Adrenal gland (tissue), 12 donors: ENCODE measurements around the gene CMTM1. TPM values are rescaled to one million over a fixed set of nuclear protein-coding genes. Genes with fewer than 3 reads are reported as not detected.

Experiments
- DNase-seq, 7 donors: peaks; one replicate each; pipeline ENCODE4 v3.0.0-alpha.2; 2019 to 2020
- H3K27ac ChIP-seq, 5 donors: fragments of 200-600 bp; sonication (generic) in 4 of 5; 1 replicate in 3 of 5; 2 replicates in 2 of 5; pipeline versions ENCODE4 v1.5.1 to v1.8.0; 2016 to 2020; ENCODE audit warnings: mild to moderate bottlenecking in 1 of 5
- H3K27me3 ChIP-seq: fragments of 200-600 bp; 2 replicates; pipeline ENCODE4 v1.8.0; 2021
- H3K36me3 ChIP-seq, 2 donors: fragments of 200-600 bp; replicated peaks in 1 of 2; 1 replicate in 1 of 2; 2 replicates in 1 of 2; pipeline versions ENCODE4 v1.5.1 to v1.8.0; 2018 to 2022
- H3K4me1 ChIP-seq, 2 donors: fragments of 200-600 bp; replicated peaks in 1 of 2; 1 replicate in 1 of 2; 2 replicates in 1 of 2; pipeline versions ENCODE4 v1.5.1 to v1.8.0; 2018 to 2021
- H3K4me3 ChIP-seq, 4 donors: fragments of 200-600 bp; sonication (generic) in 3 of 4; one replicate each; pipeline ENCODE4 v1.5.1; 2016 to 2018
- H3K9me3 ChIP-seq, 3 donors: fragments of 200-600 bp; sonication (generic) in 1 of 3; replicated peaks in 1 of 3; 1 replicate in 2 of 3; 2 replicates in 1 of 3; pipeline versions ENCODE4 v1.5.1 to v1.8.0; 2016 to 2021
- POLR2A ChIP-seq, 2 donors: fragments of 450-650 bp; IDR thresholded peaks; one replicate each; pipeline ENCODE4 v1.6.1; 2017; ENCODE audit warnings: antibody characterized with exemption in 2 of 2, mild to moderate bottlenecking in 2 of 2, moderate library complexity in 1 of 2
- WGBS, 4 donors: extraction: QIAGEN DNeasy Blood & Tissue Kit in 2 of 4; methylation state at CpG; one replicate each; pipeline versions ENCODE4 v1.1.5 to v1.1.7; 2013 to 2017; 5-methylcytosine and 5-hydroxymethylcytosine counted together
- intact Hi-C, 2 donors: fragments of 100-400 bp; cut with DNase I; formaldehyde crosslinking; loops; one replicate each; pipeline versions ENCODE4 v1.14.1 to v1.15.0; 2022 to 2023
- polyA plus RNA-seq, 3 donors: library from polyadenylated mRNA; stranded (reverse); fragments of 200-250 nt in 2 of 3; fragments of 350-450 nt in 1 of 3; fragmentation: Illumina TruSeq in 1 of 3; extraction: RNeasy Lipid Tissue Mini Kit (QIAGEN cat#74804) in 1 of 3; gene quantifications; one replicate each; pipeline ENCODE4 v1.2.3, GENCODE V29; 2013 to 2014
- total RNA-seq, 9 donors: library from RNA; depleted of rRNA in 4 of 9; stranded (reverse); fragments of >200 nt in 4 of 9; fragments of 120-200 nt in 1 of 9; fragmentation: NEBNext Ultra II Directional in 1 of 9; extraction: Animal tissue kit (Norgen Biotek cat#: 25700) in 1 of 9; gene quantifications; one replicate each; pipeline versions ENCODE4 v1.1.0 to v1.2.4, GENCODE V29; 2013 to 2023
- TF ChIP-seq, protein P1 (sequence below), 6 experiments: fragments of 450-650 bp in 4 of 6; fragments of 200-600 bp in 2 of 6; sonication (generic) in 1 of 6; IDR thresholded peaks; 1 replicate in 5 of 6; 2 replicates in 1 of 6; pipeline versions ENCODE4 v1.5.1 to v1.8.0; 2016 to 2021; ENCODE audit warnings: antibody characterized with exemption in 6 of 6, mild to moderate bottlenecking in 2 of 6, moderate library complexity in 1 of 6
- donor health status: healthy with polysubstance abuse.
- donor health status: Bipolar disorder and iron deficiency.
- donor health status: DM: yes; HTN: yes; CAD: no.
- donor health status: DM: no; HTN: no; CAD: no.
- donor health status: DM: no; HTN: no; CAD: no.
- donor health status: DM: yes; HTN: yes; CAD: no.

CMTM1 gene
- total and polyA plus RNA-seq, 12 donors, result 0.34 to 9.1 (median 2.7) TPM; not detected in 1

GRCh38 chr16:66599726-66600125 lies 33.5 kb downstream of the CMTM1 start:
- intact Hi-C loops, result loop anchor here (5.0 to 10.0 kb wide), 7 partner anchors 47 to 265 kb away; partner anchors contain the start of genes CKLF (in 1 of the 2) and TK2 (in 1 of the 2)
- Histone ChIP-seq H3K9me3 (no peaks in the 10 kb centered on the region), H3K27me3 (no peaks in the 10 kb centered on the region), H3K27ac (no peak overlapping the region), H3K4me1 (peaks cover 0 to 5% of the 10 kb centered on the region in 2 donors), H3K36me3 (no peaks in the 10 kb centered on the region), H3K4me3 (no peak overlapping the region)
- WGBS, 4 donors, result 83 to 93% (median 89%) methylated on average over 4 of the region's 4 CpGs
- DNase-seq, result no peak
- no peak for TF ChIP-seq POLR2A (IDR thresholded peaks at IDR 0.05)
- TF ChIP-seq, protein P1, sequence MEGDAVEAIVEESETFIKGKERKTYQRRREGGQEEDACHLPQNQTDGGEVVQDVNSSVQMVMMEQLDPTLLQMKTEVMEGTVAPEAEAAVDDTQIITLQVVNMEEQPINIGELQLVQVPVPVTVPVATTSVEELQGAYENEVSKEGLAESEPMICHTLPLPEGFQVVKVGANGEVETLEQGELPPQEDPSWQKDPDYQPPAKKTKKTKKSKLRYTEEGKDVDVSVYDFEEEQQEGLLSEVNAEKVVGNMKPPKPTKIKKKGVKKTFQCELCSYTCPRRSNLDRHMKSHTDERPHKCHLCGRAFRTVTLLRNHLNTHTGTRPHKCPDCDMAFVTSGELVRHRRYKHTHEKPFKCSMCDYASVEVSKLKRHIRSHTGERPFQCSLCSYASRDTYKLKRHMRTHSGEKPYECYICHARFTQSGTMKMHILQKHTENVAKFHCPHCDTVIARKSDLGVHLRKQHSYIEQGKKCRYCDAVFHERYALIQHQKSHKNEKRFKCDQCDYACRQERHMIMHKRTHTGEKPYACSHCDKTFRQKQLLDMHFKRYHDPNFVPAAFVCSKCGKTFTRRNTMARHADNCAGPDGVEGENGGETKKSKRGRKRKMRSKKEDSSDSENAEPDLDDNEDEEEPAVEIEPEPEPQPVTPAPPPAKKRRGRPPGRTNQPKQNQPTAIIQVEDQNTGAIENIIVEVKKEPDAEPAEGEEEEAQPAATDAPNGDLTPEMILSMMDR (IDR thresholded peaks at IDR 0.05), result no peak

DNA sequence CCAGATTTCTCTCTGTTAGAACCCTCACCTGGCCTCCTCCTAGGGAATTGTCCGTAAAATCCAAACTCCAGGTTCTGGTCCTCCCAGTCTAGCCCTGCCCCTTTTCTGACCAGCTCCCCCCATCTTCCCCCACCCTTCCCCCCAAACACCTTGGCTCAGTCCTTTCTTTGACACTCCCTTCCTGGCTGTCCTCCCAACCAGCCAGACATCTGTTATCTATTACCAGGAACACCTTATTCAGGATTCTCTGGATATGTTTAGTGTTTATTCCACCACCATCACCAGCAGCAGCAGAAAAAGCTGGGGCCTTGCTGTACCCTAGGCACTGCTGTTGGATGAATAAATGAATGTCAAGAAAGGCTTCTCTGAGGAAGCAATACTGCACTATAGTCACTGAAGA lies 34.2 kb downstream of the CMTM1 start:
- DNase-seq, result no peak

DNA sequence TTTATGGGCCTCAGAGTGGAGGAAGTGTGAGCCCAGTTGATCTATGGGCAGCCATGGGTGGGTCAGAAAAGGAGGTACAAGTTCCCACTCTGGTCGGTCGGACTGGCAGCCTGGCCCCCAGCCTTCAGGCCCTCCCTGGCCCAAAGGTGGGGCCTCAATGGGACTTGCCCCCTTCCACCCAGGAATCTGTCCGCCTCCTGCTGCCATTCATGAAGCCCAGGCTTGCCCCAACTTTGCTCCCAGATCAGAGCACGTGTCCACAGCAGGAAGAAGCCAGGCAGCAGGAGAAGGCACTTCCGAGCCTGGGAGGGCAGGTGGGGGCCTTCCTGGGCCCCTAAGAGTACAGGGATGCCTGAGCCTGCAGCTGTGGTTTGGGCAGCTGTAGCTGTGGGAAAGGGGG lies 35.2 kb downstream of the CMTM1 start:
- no peak for DNase-seq
- no peaks in the 10 kb centered on the region for H3K27me3 ChIP-seq
- TF ChIP-seq POLR2A (IDR thresholded peaks at IDR 0.05), result no peak
- TF ChIP-seq, protein P1 (IDR thresholded peaks at IDR 0.05), result no peak
- 92 to 100% (median 97%) methylated on average over 1 to 5 of the region's 5 CpGs for WGBS, 4 donors
- peaks cover 0 to 5% of the 10 kb centered on the region in 2 donors for H3K4me1 ChIP-seq
- no peak overlapping the region for H3K4me3 ChIP-seq
- no peaks in the 10 kb centered on the region for H3K9me3 ChIP-seq
- H3K27ac ChIP-seq, result no peak overlapping the region
- H3K36me3 ChIP-seq, result no peaks in the 10 kb centered on the region
- intact Hi-C loops, result loop anchor here (5.0 to 10.0 kb wide), 7 partner anchors 49 to 263 kb away; partner anchors contain the start of genes CKLF (in 1 of the 2) and TK2 (in 1 of the 2)

More for the DNA sequence above, 34.2 kb downstream of the CMTM1 start:
- 89 to 100% (median 95%) methylated on average over 1 of the region's 1 CpG for WGBS, 4 donors
- no peak overlapping the region for H3K27ac ChIP-seq
- peaks cover 0 to 5% of the 10 kb centered on the region in 2 donors for H3K4me1 ChIP-seq
- TF ChIP-seq, protein P1 (IDR thresholded peaks at IDR 0.05), result no peak
- no peak for TF ChIP-seq POLR2A (IDR thresholded peaks at IDR 0.05)
- no peaks in the 10 kb centered on the region for H3K27me3 ChIP-seq
- H3K4me3 ChIP-seq, result no peak overlapping the region
- H3K9me3 ChIP-seq, result no peaks in the 10 kb centered on the region
- intact Hi-C loops, result loop anchor here (5.0 to 10.0 kb wide), 7 partner anchors 48 to 264 kb away; partner anchors contain the start of genes CKLF (in 1 of the 2) and TK2 (in 1 of the 2)
- H3K36me3 ChIP-seq, result no peaks in the 10 kb centered on the region

- H3K27me3 ChIP-seq, result no peaks in the 10 kb centered on the region
- intact Hi-C loops, result loop anchor here (5.0 to 10.0 kb wide), 7 partner anchors 51 to 261 kb away; partner anchors contain the start of genes CKLF (in 1 of the 2) and TK2 (in 1 of the 2)
- H3K27ac ChIP-seq, result peak overlapping the region in 3 of 5 donors; percentile 49 to 73 (median 72)
- H3K36me3 ChIP-seq, result no peaks in the 10 kb centered on the region
- 7 to 13% (median 10%) methylated on average over 17 to 32 of the region's 32 CpGs for WGBS, 4 donors
- DNase-seq, result peak; percentile 59 to 77 (median 68)
- H3K9me3 ChIP-seq, result no peaks in the 10 kb centered on the region
- H3K4me3 ChIP-seq, result peak overlapping the region in 2 of 4 donors; percentile 52 to 68
- TF ChIP-seq POLR2A (IDR thresholded peaks at IDR 0.05), result peak in 1 of 2 donors; percentile 8
- TF ChIP-seq, protein P1 (IDR thresholded peaks at IDR 0.05), result no peak
- H3K4me1 ChIP-seq, result peaks cover 0 to 11% of the 10 kb centered on the region in 2 donors
Measured at GRCh38 chr16:66603537-66604375, 37.5 kb downstream of the CMTM1 start.
